Omental fat pad (tissue), 4 donors: ENCODE data around the gene SMIM14. TPM values are rescaled to one million over a fixed set of nuclear protein-coding genes. Genes with fewer than 3 reads are reported as not detected.

Experiments used
- ATAC-seq: fragments of 150-250 bp; one replicate; pipeline ENCODE4 v1.9.1; 2016; ENCODE audit warnings: mild to moderate bottlenecking, moderate library complexity; ENCODE audit not compliant: low FRiP score
- DNase-seq: peaks from one replicate; pipeline ENCODE4 v3.0.0-alpha.2; 2019; ENCODE audit warnings: low spot score
- total RNA-seq, 4 donors: library from RNA; depleted of rRNA; stranded (reverse); fragments of >200 nt; gene quantifications; one replicate each; pipeline ENCODE4 v1.1.0, GENCODE V29; 2016
- TF ChIP-seq, protein P1 (sequence below), 3 donors: fragments of 450-650 bp; IDR thresholded peaks; one replicate each; pipeline ENCODE4 v1.5.1; 2016 to 2017; ENCODE audit warnings: antibody characterized with exemption in 3 of 3, mild to moderate bottlenecking in 3 of 3, moderate library complexity in 2 of 3

SMIM14 gene
- total RNA-seq, 4 donors from 2014 or later, result 24.6 to 69.4 (median 35.2) TPM

DNA sequence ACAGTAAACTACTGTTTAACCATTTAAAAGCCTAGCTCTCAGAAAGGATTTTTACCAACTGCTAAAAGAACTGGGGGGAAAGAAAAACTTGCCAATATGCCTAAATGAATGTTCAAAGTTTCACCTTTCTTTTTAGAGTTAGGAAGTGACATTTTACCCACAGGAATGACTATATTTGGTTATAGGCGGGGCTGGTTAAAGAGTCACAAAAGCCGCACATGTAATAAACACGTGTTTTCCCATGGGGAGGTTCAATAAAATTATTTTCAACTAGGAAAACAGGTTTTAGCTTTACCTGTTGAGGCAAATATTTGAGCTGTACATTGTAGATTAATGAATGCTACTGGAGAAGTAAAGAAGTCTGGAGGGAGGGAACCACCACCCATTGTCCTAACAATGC, 69.9 kb downstream of the SMIM14 start:
- no peak for DNase-seq
- TF ChIP-seq, protein P1, sequence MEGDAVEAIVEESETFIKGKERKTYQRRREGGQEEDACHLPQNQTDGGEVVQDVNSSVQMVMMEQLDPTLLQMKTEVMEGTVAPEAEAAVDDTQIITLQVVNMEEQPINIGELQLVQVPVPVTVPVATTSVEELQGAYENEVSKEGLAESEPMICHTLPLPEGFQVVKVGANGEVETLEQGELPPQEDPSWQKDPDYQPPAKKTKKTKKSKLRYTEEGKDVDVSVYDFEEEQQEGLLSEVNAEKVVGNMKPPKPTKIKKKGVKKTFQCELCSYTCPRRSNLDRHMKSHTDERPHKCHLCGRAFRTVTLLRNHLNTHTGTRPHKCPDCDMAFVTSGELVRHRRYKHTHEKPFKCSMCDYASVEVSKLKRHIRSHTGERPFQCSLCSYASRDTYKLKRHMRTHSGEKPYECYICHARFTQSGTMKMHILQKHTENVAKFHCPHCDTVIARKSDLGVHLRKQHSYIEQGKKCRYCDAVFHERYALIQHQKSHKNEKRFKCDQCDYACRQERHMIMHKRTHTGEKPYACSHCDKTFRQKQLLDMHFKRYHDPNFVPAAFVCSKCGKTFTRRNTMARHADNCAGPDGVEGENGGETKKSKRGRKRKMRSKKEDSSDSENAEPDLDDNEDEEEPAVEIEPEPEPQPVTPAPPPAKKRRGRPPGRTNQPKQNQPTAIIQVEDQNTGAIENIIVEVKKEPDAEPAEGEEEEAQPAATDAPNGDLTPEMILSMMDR (IDR thresholded peaks at IDR 0.05), result no peak
- no peak for ATAC-seq

DNA sequence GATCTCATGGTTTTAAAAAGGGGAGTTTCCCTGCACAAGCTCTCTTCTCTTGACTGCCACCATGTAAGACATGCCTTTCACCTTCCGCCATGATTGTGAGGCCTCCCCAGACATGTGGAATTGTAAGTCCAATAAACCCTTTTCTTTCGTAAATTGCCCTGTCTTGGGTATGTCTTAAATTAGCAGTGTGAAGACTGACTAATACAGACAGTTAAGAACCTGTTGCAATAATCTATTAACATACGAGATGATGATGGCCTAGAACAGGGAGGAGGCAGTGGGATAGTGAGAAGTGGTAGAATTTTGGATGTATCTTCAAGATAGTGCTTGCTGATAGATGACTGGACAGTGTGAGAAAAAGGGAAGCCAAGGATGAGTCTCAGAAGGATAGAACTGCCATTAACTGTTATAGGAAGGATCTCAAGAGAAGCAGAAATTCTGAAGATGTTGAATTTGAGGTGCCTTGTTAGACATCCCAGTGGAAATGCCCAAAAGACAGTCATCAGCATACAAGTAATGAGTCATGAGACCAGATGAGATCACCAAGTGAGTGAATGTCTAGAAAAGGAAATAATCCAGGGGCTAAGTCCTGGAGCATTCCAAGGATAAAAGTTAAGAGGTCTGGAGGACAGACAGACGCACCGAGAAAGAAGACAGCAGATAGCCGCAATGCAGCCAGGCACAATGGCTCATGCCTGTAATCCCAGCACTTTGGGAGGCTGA, 72.6 kb downstream of the SMIM14 start:
- ATAC-seq, result peak; percentile 71
- no peak for DNase-seq
- TF ChIP-seq, protein P1 (IDR thresholded peaks at IDR 0.05), result no peak

DNA sequence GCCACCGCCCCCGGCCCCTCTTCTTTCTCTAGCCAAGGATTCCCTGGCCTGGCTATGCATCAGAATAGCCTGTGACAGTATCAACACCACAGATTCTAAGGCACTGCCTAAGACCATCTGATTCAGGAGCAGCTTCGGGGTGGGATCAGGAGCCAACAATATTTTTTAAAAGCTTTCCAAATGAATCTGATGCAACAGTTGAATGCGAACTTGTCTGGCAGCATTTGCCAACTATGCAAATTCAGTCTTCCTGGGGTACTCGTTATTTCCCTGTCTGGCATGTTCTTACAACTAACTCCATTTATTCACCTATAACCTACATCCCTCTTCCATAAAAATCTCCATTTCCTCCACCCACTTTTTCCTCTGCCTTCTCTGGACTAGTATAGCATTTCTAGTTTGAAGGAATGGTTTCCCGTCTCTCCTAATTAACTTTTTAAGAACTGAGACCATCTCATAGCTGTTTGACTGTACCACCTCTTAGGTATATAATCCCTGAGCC, 75.3 kb downstream of the SMIM14 start:
- DNase-seq (no peak), ATAC-seq (no peak)
- TF ChIP-seq, protein P1 (IDR thresholded peaks at IDR 0.05), result no peak

DNA sequence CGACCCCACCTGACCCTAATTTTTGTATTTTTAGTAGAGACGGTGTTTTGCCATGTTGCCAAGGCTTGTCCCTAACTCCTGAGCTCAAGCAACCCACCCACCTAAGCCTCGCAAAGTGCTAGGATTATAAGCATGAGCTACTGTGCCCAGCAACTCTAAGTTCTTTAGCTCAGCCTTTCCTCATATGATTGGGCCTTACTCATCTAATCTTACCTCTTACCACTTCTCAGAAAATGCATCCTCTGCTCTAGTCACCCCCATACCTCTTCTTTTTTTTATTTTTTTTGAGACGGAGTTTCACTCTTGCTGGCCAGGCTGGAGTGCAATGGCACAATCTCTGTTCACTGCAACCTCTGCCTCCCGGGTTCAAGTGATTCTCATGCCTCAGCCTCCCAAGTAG, 75.9 kb downstream of the SMIM14 start:
- no peak for ATAC-seq

DNA sequence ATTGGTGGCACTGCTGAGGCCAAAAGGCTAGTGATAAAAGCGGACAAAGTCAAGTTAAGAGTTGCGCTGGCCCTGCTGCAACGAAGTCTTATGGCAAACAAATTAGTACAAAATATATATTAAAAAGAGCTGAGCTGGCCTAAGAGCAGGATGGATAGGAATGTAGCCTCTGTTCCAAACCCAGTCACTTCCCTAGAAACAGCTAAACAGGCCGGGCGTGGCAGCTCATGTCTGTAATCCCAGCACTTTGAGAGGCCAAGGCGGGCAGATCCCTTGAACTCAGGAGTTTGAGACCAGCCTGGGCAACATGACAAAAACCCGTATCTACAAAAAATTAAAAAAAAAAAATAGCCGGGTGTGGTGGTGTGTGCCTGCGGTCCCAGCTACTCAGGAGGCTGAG, 79.0 kb downstream of the SMIM14 start:
- TF ChIP-seq, protein P1 (IDR thresholded peaks at IDR 0.05), result no peak
- DNase-seq (no peak), ATAC-seq (no peak)

More for the DNA sequence above, 75.9 kb downstream of the SMIM14 start:
- DNase-seq, result no peak
- TF ChIP-seq, protein P1 (IDR thresholded peaks at IDR 0.05), result no peak

DNA sequence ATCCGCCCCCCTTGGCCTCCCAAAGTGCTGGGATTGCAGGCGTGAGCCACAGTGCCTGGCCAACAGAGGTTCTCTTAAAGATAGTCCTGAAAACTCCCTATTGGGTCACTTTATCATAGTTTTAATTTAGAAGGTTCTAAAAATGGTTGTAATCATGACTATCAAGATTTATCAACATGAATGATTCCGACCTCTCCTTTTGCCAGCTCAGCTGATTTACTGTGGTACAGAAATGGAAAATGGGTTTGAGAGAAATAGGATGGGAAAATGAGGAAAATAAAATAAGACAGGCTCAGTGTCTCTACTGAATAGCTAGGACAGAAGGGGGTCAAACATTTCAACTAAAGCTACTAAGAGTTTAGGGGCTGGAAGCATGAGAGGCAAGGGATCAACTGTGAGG, 83.2 kb downstream of the SMIM14 start:
- TF ChIP-seq, protein P1 (IDR thresholded peaks at IDR 0.05), result no peak
- DNase-seq (no peak), ATAC-seq (no peak)
